Chondrocyte (in vitro differentiated cells): ENCODE data around the gene TTLL11. TPM values are rescaled to one million over a fixed set of nuclear protein-coding genes. Genes with fewer than 3 reads are reported as not detected.
A peak's percentile ranks its signal among the peaks of the same experiment; 100 is the strongest.

Experiments used
- DNase-seq: peaks from one replicate; pipeline ENCODE4 v3.0.0; 2021; ENCODE audit warnings: mixed read lengths, low spot score
- H3K27ac Mint-ChIP-seq: one replicate; pipeline ENCODE4 v1.8.0; 2021; ENCODE audit warnings: mild to moderate bottlenecking, moderate library complexity, mixed read lengths; ENCODE audit not compliant: unreplicated experiment
- H3K27me3 Mint-ChIP-seq: 2 replicates; pipeline ENCODE4 v1.8.0; 2021; ENCODE audit warnings: low read depth, mixed read lengths
- H3K36me3 Mint-ChIP-seq: 2 replicates; pipeline ENCODE4 v1.8.0; 2021; ENCODE audit warnings: low read depth, mixed read lengths
- H3K4me1 Mint-ChIP-seq: 2 replicates; pipeline ENCODE4 v1.8.0; 2021; ENCODE audit warnings: low read depth, mild to moderate bottlenecking, mixed read lengths
- H3K4me3 Mint-ChIP-seq: one replicate; pipeline ENCODE4 v1.8.0; 2021; ENCODE audit warnings: mild to moderate bottlenecking, moderate library complexity, mixed read lengths; ENCODE audit not compliant: unreplicated experiment
- H3K9me3 Mint-ChIP-seq: 2 replicates; pipeline ENCODE4 v1.8.0; 2021; ENCODE audit warnings: low read depth, mixed read lengths
- CTCF ChIP-seq: fragments of 200-600 bp; sonication (generic); IDR thresholded peaks from 2 replicates; pipeline ENCODE4 v1.5.0; 2021; ENCODE audit warnings: antibody characterized with exemption, mild to moderate bottlenecking, moderate library complexity
- total RNA-seq: library from RNA; stranded (reverse); gene quantifications from 3 replicates; pipeline ENCODE4 v1.2.1, GENCODE V29; 2021

Gene TTLL11
- total RNA-seq, 1 donor from 2014 or later: 9.1 TPM

- Mint-ChIP-seq H3K27ac (no peak overlapping the region), H3K4me3 (no peak overlapping the region), H3K4me1 (peaks cover 10% of the 10 kb centered on the region), H3K27me3 (no peaks in the 10 kb centered on the region), H3K36me3 (peaks cover 12% of the 10 kb centered on the region), H3K9me3 (no peaks in the 10 kb centered on the region)
- DNase-seq: no peak
- no peak for TF ChIP-seq CTCF
These were observed 306.1 kb downstream of the TTLL11 start for GRCh38 chr9:121786998-121787422.

DNA sequence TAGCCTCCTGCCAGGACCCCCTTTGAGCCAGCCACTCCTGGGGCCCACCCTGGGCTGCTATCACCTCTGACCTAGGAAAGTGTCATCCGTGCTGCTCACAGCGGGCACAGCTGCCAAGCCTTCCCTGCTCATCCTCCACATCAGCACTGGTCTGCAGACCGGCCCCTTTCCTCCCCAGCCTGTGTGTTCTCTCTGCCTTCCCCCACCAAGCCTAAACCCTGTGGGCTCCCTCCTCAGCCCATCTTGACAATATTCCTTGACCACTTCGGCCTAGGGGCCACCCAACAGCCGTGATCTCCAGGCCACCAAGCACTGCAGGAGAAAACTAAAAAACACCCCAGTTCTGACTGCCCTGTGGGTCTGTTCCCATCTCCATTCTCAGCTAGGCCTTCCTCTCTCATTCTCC lies 306.6 kb downstream of the TTLL11 start:
- Mint-ChIP-seq H3K9me3 (no peaks in the 10 kb centered on the region), H3K36me3 (peaks cover 14% of the 10 kb centered on the region), H3K27me3 (no peaks in the 10 kb centered on the region), H3K27ac (no peak overlapping the region), H3K4me1 (peaks cover 10% of the 10 kb centered on the region), H3K4me3 (no peak overlapping the region)
- no peak for DNase-seq
- no peak for TF ChIP-seq CTCF

DNA sequence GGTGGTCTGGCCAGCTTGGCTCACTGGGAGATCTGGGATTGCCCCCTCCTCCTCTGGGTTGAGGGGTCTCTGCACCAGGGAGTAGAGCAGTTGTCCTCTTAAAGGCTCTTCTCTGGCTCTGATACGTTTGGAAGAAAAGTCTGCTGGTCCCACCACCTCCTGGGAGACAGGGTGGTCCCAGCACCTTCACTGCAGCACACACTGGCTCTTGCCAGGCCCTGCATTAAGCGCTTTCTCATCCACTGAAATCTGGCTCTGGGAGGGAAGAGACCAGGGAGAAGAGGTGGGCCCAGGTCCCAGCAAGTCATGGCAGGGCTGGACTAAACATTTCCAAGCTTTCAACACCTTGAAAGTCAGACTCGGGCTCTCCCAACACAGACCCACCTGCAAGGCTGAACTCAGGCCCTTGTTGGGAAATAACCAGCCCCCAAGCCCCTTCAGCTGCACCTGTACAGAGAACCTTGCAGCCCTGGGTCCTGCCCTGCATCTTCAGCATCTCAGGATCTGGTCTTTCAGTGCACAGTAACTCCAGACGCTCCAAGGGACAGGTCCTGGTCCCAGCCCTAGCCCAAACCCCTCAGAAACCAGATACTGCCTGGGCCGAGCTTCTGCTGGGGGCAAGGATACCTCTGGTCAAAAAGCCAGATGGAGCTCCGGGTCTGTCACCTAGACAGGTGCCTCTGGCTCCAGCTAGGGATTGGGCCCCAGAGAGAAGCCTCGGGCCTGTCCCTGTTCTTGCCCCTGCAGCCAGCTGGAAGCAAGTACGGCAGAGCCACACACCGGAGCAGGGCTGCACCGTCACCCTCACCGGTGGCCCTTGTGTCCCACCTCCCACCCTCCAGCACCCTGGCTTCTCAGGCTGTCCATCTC lies 307.2 kb downstream of the TTLL11 start:
- H3K27ac Mint-ChIP-seq: peak overlapping the region; percentile 69

GRCh38 chr9:121784731-121785411 lies 308.2 kb downstream of the TTLL11 start:
- no peaks in the 10 kb centered on the region for H3K27me3 Mint-ChIP-seq
- peak overlapping the region; percentile 45 for H3K27ac Mint-ChIP-seq
- peaks cover 10% of the 10 kb centered on the region for H3K4me1 Mint-ChIP-seq
- no peak overlapping the region for H3K4me3 Mint-ChIP-seq
- DNase-seq: peak; percentile 80
- peaks cover 26% of the 10 kb centered on the region for H3K36me3 Mint-ChIP-seq
- H3K9me3 Mint-ChIP-seq: no peaks in the 10 kb centered on the region
- peak; percentile 20 for TF ChIP-seq CTCF

More for the DNA sequence above, 307.2 kb downstream of the TTLL11 start:
- peaks cover 20% of the 10 kb centered on the region for H3K36me3 Mint-ChIP-seq
- no peak for TF ChIP-seq CTCF
- peak; percentile 68 for DNase-seq
- no peaks in the 10 kb centered on the region for H3K9me3 Mint-ChIP-seq
- peaks cover 10% of the 10 kb centered on the region for H3K4me1 Mint-ChIP-seq
- no peak overlapping the region for H3K4me3 Mint-ChIP-seq
- no peaks in the 10 kb centered on the region for H3K27me3 Mint-ChIP-seq
